HCT116 (cell line): Measurements from ENCODE around the gene KIAA1755. TPM values are rescaled to one million over a fixed set of nuclear protein-coding genes. Genes with fewer than 3 reads are reported as not detected.
A peak's percentile ranks its signal among the peaks of the same experiment; 100 is the strongest.

Experiments
- ATAC-seq: fragments of 200-7000 bp; cut with Tn5 transposase; 2 replicates; pipeline ENCODE4 v1.9.1; 2020; ENCODE audit warnings: mild to moderate bottlenecking, moderate library complexity
- BruUV-seq: library from RNA; stranded (reverse); fragments of 400-500 nt; replicated peaks from 2 replicates; lab custom pipeline; 2021; lab: Mats Ljungman, UMichigan
- CTCF ChIA-PET: fragments of 300-600 bp; sonication (Branson Sonifier 250); formaldehyde crosslinking; loops from one replicate; lab custom pipeline; 2021; ENCODE audit warnings: antibody characterized with exemption; lab: Charles Lee
- POLR2A ChIA-PET: fragments of 300-600, 350-600 bp; sonication (Branson Sonifier 250); formaldehyde crosslinking; loops from one replicate; lab custom pipeline; 2021; ENCODE audit warnings: antibody characterized with exemption; lab: Charles Lee
- RAD21 ChIA-PET, 2 experiments: fragments of 300-600 bp; sonication (Branson Sonifier 250); formaldehyde crosslinking; loops; one replicate each; lab custom pipeline; 2023; ENCODE audit warnings: low total read pairs in 2 of 2; ENCODE audit not compliant: uncharacterized antibody in 2 of 2, unreplicated experiment in 2 of 2, low non-redundant PET in 1 of 2; lab: Charles Lee
- DNase-seq: peaks from one replicate; pipeline ENCODE4 v3.0.0-alpha.2; 2010; ENCODE audit warnings: low read depth, low spot score
- H2AFZ ChIP-seq: fragments of 200-600 bp; shearing (Covaris generic), sonication (generic); 2 replicates; pipeline ENCODE4 v1.6.1; 2017; ENCODE audit warnings: low read depth, mixed run types, mixed read lengths, antibody characterized with exemption, low read length; ENCODE audit not compliant: poor library complexity, severe bottlenecking
- H3K27ac ChIP-seq: 2 replicates; pipeline ENCODE4 v1.5.1; 2012; ENCODE audit warnings: low read depth, low read length
- H3K27me3 ChIP-seq: fragments of 200-600 bp; sonication (generic); 2 replicates; pipeline ENCODE4 v1.6.1; 2016; ENCODE audit warnings: mixed run types, low read length, mixed read lengths; ENCODE audit not compliant: insufficient read depth
- H3K36me3 ChIP-seq, 2 experiments: fragments of 200-500 bp in 1 of 2; fragments of 200-600 bp in 1 of 2; sonication (Bioruptor generic) in 1 of 2; sonication (generic) in 1 of 2; 2 replicates each; pipeline versions ENCODE4 v1.5.1 to v1.6.1; 2014 to 2016; ENCODE audit warnings: low read length in 2 of 2, inconsistent platforms in 1 of 2, mixed read lengths in 1 of 2, mixed run types in 1 of 2; ENCODE audit not compliant: insufficient read depth in 2 of 2, control insufficient read depth in 1 of 2
- H3K4me1 ChIP-seq, 2 experiments: fragments of 200-600 bp in 1 of 2; sonication (generic) in 1 of 2; 2 replicates each; pipeline versions ENCODE4 v1.5.1 to v1.6.1; 2012 to 2017; ENCODE audit warnings: low read length in 2 of 2, inconsistent platforms in 1 of 2, mild to moderate bottlenecking in 1 of 2, mixed read lengths in 1 of 2, mixed run types in 1 of 2, moderate library complexity in 1 of 2; ENCODE audit not compliant: insufficient read depth in 2 of 2, control insufficient read depth in 1 of 2
- H3K4me2 ChIP-seq: fragments of 200-600 bp; sonication (generic); 2 replicates; pipeline ENCODE4 v1.6.1; 2017; ENCODE audit warnings: mixed run types, low read length, mixed read lengths
- H3K4me3 ChIP-seq, 2 experiments: fragments of 200-600 bp in 1 of 2; sonication (generic) in 1 of 2; replicated peaks in 1 of 2; 2 replicates each; pipeline ENCODE4 v1.5.1; 2011 to 2016; ENCODE audit warnings: low read length in 2 of 2, control low read depth in 1 of 2, low read depth in 1 of 2, mild to moderate bottlenecking in 1 of 2, mixed read lengths in 1 of 2, mixed run types in 1 of 2
- H3K79me2 ChIP-seq: fragments of 200-600 bp; sonication (generic); 2 replicates; pipeline ENCODE4 v1.6.1; 2017; ENCODE audit warnings: mild to moderate bottlenecking, mixed run types, low read length, moderate library complexity, mixed read lengths; ENCODE audit not compliant: insufficient read depth
- H3K9ac ChIP-seq: fragments of 200-600 bp; sonication (generic); 2 replicates; pipeline ENCODE4 v1.6.1; 2016; ENCODE audit warnings: low read length, mixed read lengths
- H3K9me2 ChIP-seq: fragments of 200-600 bp; sonication (generic), shearing (Covaris generic); 2 replicates; pipeline ENCODE4 v1.6.1; 2017; ENCODE audit warnings: mixed run types, mild to moderate bottlenecking, moderate library complexity; ENCODE audit not compliant: insufficient read depth
- H3K9me3 ChIP-seq, 2 experiments: fragments of 200-500 bp in 1 of 2; fragments of 200-600 bp in 1 of 2; sonication (Bioruptor generic) in 1 of 2; sonication (generic) in 1 of 2; 2 replicates each; pipeline ENCODE4 v1.6.1; 2014 to 2017; ENCODE audit warnings: low read length in 2 of 2, mixed read lengths in 2 of 2, inconsistent platforms in 1 of 2, low read depth in 1 of 2, mild to moderate bottlenecking in 1 of 2, mixed run types in 1 of 2, moderate library complexity in 1 of 2; ENCODE audit not compliant: control insufficient read depth in 1 of 2, insufficient read depth in 1 of 2
- H4K20me1 ChIP-seq: fragments of 200-600 bp; sonication (generic), shearing (Covaris generic); 2 replicates; pipeline ENCODE4 v1.6.1; 2017; ENCODE audit warnings: mixed run types, mild to moderate bottlenecking, moderate library complexity; ENCODE audit not compliant: insufficient read depth
- CBX3 ChIP-seq: IDR thresholded peaks from 2 replicates; pipeline ENCODE4 v1.6.1; 2012; ENCODE audit warnings: low read depth
- CEBPB ChIP-seq: IDR thresholded peaks from 2 replicates; pipeline ENCODE4 v1.6.1; 2012; ENCODE audit warnings: low read depth
- CTCF ChIP-seq, 3 experiments: fragments of 200-600 bp in 1 of 3; sonication (generic) in 1 of 3; IDR thresholded peaks in 2 of 3; conservative IDR thresholded peaks in 1 of 3; 2 replicates each; pipeline ENCODE4 v1.5.1; 2012 to 2017; ENCODE audit warnings: low read depth in 2 of 3, low read length in 2 of 3, antibody characterized with exemption in 1 of 3, borderline replicate concordance in 1 of 3, control low read depth in 1 of 3, mild to moderate bottlenecking in 1 of 3, mixed read lengths in 1 of 3, mixed run types in 1 of 3, moderate library complexity in 1 of 3; ENCODE audit not compliant: insufficient read depth in 1 of 3
- ELF1 ChIP-seq: IDR thresholded peaks from 2 replicates; pipeline ENCODE4 v1.6.1; 2012; ENCODE audit warnings: low read depth, borderline replicate concordance
- EZH2 ChIP-seq: fragments of 200-600 bp; sonication (generic); IDR thresholded peaks from 2 replicates; pipeline ENCODE4 v1.6.1; 2017; ENCODE audit warnings: antibody characterized with exemption, mixed run types
- EZH2phosphoT487 ChIP-seq: fragments of 200-600 bp; IDR thresholded peaks from 2 replicates; pipeline ENCODE4 v1.6.1; 2018; ENCODE audit warnings: antibody characterized with exemption, borderline replicate concordance
- FOSL1 ChIP-seq: IDR thresholded peaks from 2 replicates; pipeline ENCODE4 v1.6.1; 2012; ENCODE audit warnings: low read depth
- JUND ChIP-seq: IDR thresholded peaks from 2 replicates; pipeline ENCODE4 v1.6.1; 2012
- MAX ChIP-seq: IDR thresholded peaks from 2 replicates; pipeline ENCODE4 v1.6.1; 2012
- POLR2AphosphoS5 ChIP-seq: IDR thresholded peaks from 2 replicates; pipeline ENCODE4 v1.6.1; 2011; ENCODE audit warnings: mild to moderate bottlenecking, low read depth, low read length, moderate library complexity
- SIN3A ChIP-seq: IDR thresholded peaks from 2 replicates; pipeline ENCODE4 v1.6.1; 2012; ENCODE audit warnings: low read depth
- SP1 ChIP-seq: IDR thresholded peaks from 2 replicates; pipeline ENCODE4 v1.6.1; 2012; ENCODE audit warnings: low read depth
- SRF ChIP-seq: IDR thresholded peaks from 2 replicates; pipeline ENCODE4 v1.6.1; 2012; ENCODE audit warnings: low read depth
- TCF7L2 ChIP-seq: IDR thresholded peaks from 2 replicates; pipeline ENCODE4 v1.7.0; 2011; ENCODE audit warnings: borderline replicate concordance, inconsistent platforms; ENCODE audit not compliant: insufficient read depth, insufficient read length; ENCODE audit errors: extremely low read depth
- YY1 ChIP-seq: IDR thresholded peaks from 2 replicates; pipeline ENCODE4 v1.6.1; 2011; ENCODE audit warnings: low read length, low read depth, moderate library complexity, mild to moderate bottlenecking; ENCODE audit not compliant: insufficient replicate concordance; ENCODE audit errors: extremely low read depth
- ZBTB33 ChIP-seq: IDR thresholded peaks from 2 replicates; pipeline ENCODE4 v1.6.1; 2011; ENCODE audit warnings: mild to moderate bottlenecking, low read length, moderate library complexity; ENCODE audit not compliant: insufficient replicate concordance; ENCODE audit errors: extremely low read depth
- ZFX ChIP-seq: fragments of 450-650 bp; IDR thresholded peaks from 2 replicates; pipeline ENCODE4 v1.6.1; 2017
- ZNF274 ChIP-seq: fragments of 200-500 bp; sonication (Bioruptor generic); IDR thresholded peaks from 2 replicates; pipeline ENCODE4 v1.6.1; 2014; ENCODE audit warnings: mild to moderate bottlenecking, low read depth, low read length, inconsistent platforms
- intact Hi-C: fragments of 100-400 bp; cut with micrococcal nuclease; formaldehyde crosslinking; loops from 2 replicates; pipeline ENCODE4 v1.10.0; 2022
- total RNA-seq: library from RNA; stranded (reverse); gene quantifications from one replicate; pipeline ENCODE4 v1.2.1, GENCODE V29; 2021; ENCODE audit not compliant: unreplicated experiment

KIAA1755 gene
- total RNA-seq, 1 experiment from 2014 or later, result not detected

GRCh38 chr20:38286586-38287531 is 26.3 kb upstream of the KIAA1755 start:
- peak; percentile 51 for ATAC-seq
- Histone ChIP-seq H3K9ac (no peak overlapping the region), H3K4me3 (no peak overlapping the region), H3K36me3 (no peaks in the 10 kb centered on the region), H3K27ac (no peak overlapping the region), H3K9me3 (no peaks in the 10 kb centered on the region; a peak in 1 of 4 replicates), H3K9me2 (no peaks in the 10 kb centered on the region), H3K27me3 (no peaks in the 10 kb centered on the region), H2AFZ (no peak overlapping the region), H3K79me2 (no peaks in the 10 kb centered on the region), H3K4me1 (peaks cover 0 to 5% of the 10 kb centered on the region in 2 experiments; a peak in 1 of 4 replicates), H4K20me1 (no peaks in the 10 kb centered on the region), H3K4me2 (no peak overlapping the region)
- TF ChIP-seq SIN3A, result no peak
- no peak for TF ChIP-seq CTCF (IDR thresholded peaks at IDR 0.05 in 2 of 3, conservative IDR thresholded peaks at IDR 0.05 in 1 of 3; ENCODE audit: borderline replicate concordance in 1 of 3, insufficient read depth in 1 of 3, low read depth in 2 of 3, low read length in 2 of 3)
- no peak for TF ChIP-seq POLR2AphosphoS5
- TF ChIP-seq EZH2, result no peak
- no peak for TF ChIP-seq MAX
- no peak for TF ChIP-seq SP1
- no peak for TF ChIP-seq ELF1
- TF ChIP-seq CEBPB, result no peak
- no peak for TF ChIP-seq YY1
- TF ChIP-seq ZFX, result no peak
- TF ChIP-seq CBX3, result no peak
- TF ChIP-seq EZH2phosphoT487, result no peak
- no peak for TF ChIP-seq JUND
- no peak for TF ChIP-seq SRF
- no peak for TF ChIP-seq TCF7L2
- no peak for TF ChIP-seq ZNF274
- no peak for TF ChIP-seq FOSL1
- TF ChIP-seq ZBTB33, result no peak
- BruUV-seq, result no TSS peak
- ChIA-PET POLR2A (no interaction called here), RAD21 (interaction anchor here in 1 of 2 experiments (0.6 kb wide), 1 partner anchor 59 kb away, joined by 3 read pairs; no protein-coding TSS in a partner anchor), CTCF (no interaction called here)
- DNase-seq, result no peak
- intact Hi-C loops, result no loop called here
